SU-DHL-6 (cell line): ENCODE results near the gene CMKLR1.

Source experiments
- H2AFZ ChIP-seq: fragments of 200-600 bp; sonication (generic); 2 replicates; pipeline ENCODE4 v1.6.1; 2014; ENCODE audit warnings: low read depth, mild to moderate bottlenecking, moderate library complexity, mixed read lengths, antibody characterized with exemption, low read length; ENCODE audit not compliant: severe bottlenecking
- H3F3A ChIP-seq: fragments of 200-600 bp; shearing (Covaris generic); 2 replicates; pipeline ENCODE4 v1.6.0; 2016; ENCODE audit warnings: antibody characterized with exemption, mild to moderate bottlenecking; ENCODE audit not compliant: insufficient read depth
- H3K27ac ChIP-seq: fragments of 200-600 bp; sonication (generic); 2 replicates; pipeline ENCODE4 v1.5.1; 2016; ENCODE audit warnings: low read depth, mild to moderate bottlenecking, low read length, moderate library complexity, mixed read lengths
- H3K27me3 ChIP-seq: fragments of 200-600 bp; sonication (generic), shearing (Covaris generic); 2 replicates; pipeline ENCODE4 v1.6.0; 2014; ENCODE audit warnings: mild to moderate bottlenecking, low read length
- H3K36me3 ChIP-seq: fragments of 200-600 bp; sonication (generic); 2 replicates; pipeline ENCODE4 v1.6.1; 2014; ENCODE audit warnings: mild to moderate bottlenecking, low read length, mixed read lengths
- H3K4me2 ChIP-seq: fragments of 300-600, 200-600 bp; shearing (Covaris generic), sonication (generic); 2 replicates; pipeline ENCODE4 v1.6.0; 2014; ENCODE audit warnings: low read length, low read depth, mild to moderate bottlenecking; ENCODE audit not compliant: poor library complexity, severe bottlenecking
- H3K4me3 ChIP-seq: fragments of 200-600 bp; sonication (generic); 2 replicates; pipeline ENCODE4 v1.5.1; 2014; ENCODE audit warnings: antibody characterized with exemption, low read length, mild to moderate bottlenecking, mixed read lengths; ENCODE audit not compliant: insufficient read depth, poor library complexity, severe bottlenecking
- H3K79me2 ChIP-seq: fragments of 200-600 bp; sonication (generic); 2 replicates; pipeline ENCODE4 v1.6.1; 2014; ENCODE audit warnings: mild to moderate bottlenecking, low read length, moderate library complexity; ENCODE audit not compliant: insufficient read depth
- H3K9ac ChIP-seq: fragments of 200-600 bp; sonication (generic); 2 replicates; pipeline ENCODE4 v1.7.0; 2014; ENCODE audit warnings: mild to moderate bottlenecking, low read length
- H3K9me2 ChIP-seq: fragments of 200-600 bp; sonication (generic); replicated peaks from 2 replicates; pipeline ENCODE4 v1.6.1; 2014; ENCODE audit warnings: low read length; ENCODE audit not compliant: insufficient read depth
- H3K9me3 ChIP-seq: fragments of 200-600 bp; sonication (generic); 2 replicates; pipeline ENCODE4 v1.6.1; 2014; ENCODE audit warnings: low read length, mixed read lengths; ENCODE audit not compliant: insufficient read depth
- H4K20me1 ChIP-seq: fragments of 200-600 bp; sonication (generic); 2 replicates; pipeline ENCODE4 v1.6.1; 2014; ENCODE audit warnings: low read depth, mild to moderate bottlenecking, antibody characterized with exemption, low read length, moderate library complexity, mixed read lengths
- EZH2phosphoT487 ChIP-seq: fragments of 200-600 bp; sonication (generic), shearing (Covaris generic); conservative IDR thresholded peaks from 2 replicates; pipeline ENCODE4 v1.6.1; 2018; ENCODE audit warnings: mild to moderate bottlenecking, antibody characterized with exemption, low read length, moderate library complexity, mixed read lengths
- TF ChIP-seq, protein P1 (sequence below): fragments of 200-600 bp; sonication (generic); IDR thresholded peaks from one replicate; pipeline ENCODE4 v1.5.1; 2017; ENCODE audit warnings: antibody characterized with exemption, mild to moderate bottlenecking, low read length, moderate library complexity; ENCODE audit not compliant: insufficient read depth, poor library complexity, severe bottlenecking

The CMKLR1 gene

GRCh38 chr12:108321688-108322087, 17.4 kb downstream of the CMKLR1 start:
- Histone ChIP-seq H3K36me3 (no peaks in the 10 kb centered on the region), H3F3A (no peaks in the 10 kb centered on the region), H3K9me3 (no peaks in the 10 kb centered on the region), H3K27ac (no peak overlapping the region), H3K4me2 (no peak overlapping the region), H3K4me3 (no peak overlapping the region), H3K27me3 (no peaks in the 10 kb centered on the region), H3K79me2 (no peaks in the 10 kb centered on the region), H4K20me1 (no peaks in the 10 kb centered on the region), H3K9me2 (no peaks in the 10 kb centered on the region), H3K9ac (no peak overlapping the region), H2AFZ (no peak overlapping the region)
- TF ChIP-seq, protein P1, sequence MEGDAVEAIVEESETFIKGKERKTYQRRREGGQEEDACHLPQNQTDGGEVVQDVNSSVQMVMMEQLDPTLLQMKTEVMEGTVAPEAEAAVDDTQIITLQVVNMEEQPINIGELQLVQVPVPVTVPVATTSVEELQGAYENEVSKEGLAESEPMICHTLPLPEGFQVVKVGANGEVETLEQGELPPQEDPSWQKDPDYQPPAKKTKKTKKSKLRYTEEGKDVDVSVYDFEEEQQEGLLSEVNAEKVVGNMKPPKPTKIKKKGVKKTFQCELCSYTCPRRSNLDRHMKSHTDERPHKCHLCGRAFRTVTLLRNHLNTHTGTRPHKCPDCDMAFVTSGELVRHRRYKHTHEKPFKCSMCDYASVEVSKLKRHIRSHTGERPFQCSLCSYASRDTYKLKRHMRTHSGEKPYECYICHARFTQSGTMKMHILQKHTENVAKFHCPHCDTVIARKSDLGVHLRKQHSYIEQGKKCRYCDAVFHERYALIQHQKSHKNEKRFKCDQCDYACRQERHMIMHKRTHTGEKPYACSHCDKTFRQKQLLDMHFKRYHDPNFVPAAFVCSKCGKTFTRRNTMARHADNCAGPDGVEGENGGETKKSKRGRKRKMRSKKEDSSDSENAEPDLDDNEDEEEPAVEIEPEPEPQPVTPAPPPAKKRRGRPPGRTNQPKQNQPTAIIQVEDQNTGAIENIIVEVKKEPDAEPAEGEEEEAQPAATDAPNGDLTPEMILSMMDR, result no peak
- no peak for TF ChIP-seq EZH2phosphoT487

- TF ChIP-seq EZH2phosphoT487, result no peak
- TF ChIP-seq, protein P1, result no peak
Measured at GRCh38 chr12:108320507-108321293, 18.4 kb downstream of the CMKLR1 start.

GRCh38 chr12:108319277-108320234, 19.6 kb downstream of the CMKLR1 start:
- Histone ChIP-seq H3K36me3 (no peaks in the 10 kb centered on the region), H3K4me3 (no peak overlapping the region)

More at GRCh38 chr12:108320507-108321293, 18.4 kb downstream of the CMKLR1 start:
- Histone ChIP-seq H3K79me2 (no peaks in the 10 kb centered on the region), H3K27ac (no peak overlapping the region), H3K9ac (no peak overlapping the region), H2AFZ (no peak overlapping the region), H3K27me3 (no peaks in the 10 kb centered on the region), H3K36me3 (no peaks in the 10 kb centered on the region), H4K20me1 (no peaks in the 10 kb centered on the region), H3K9me3 (no peaks in the 10 kb centered on the region), H3F3A (no peaks in the 10 kb centered on the region), H3K9me2 (no peaks in the 10 kb centered on the region), H3K4me3 (no peak overlapping the region), H3K4me2 (no peak overlapping the region)

More at GRCh38 chr12:108319277-108320234, 19.6 kb downstream of the CMKLR1 start:
- no peak overlapping the region for H3K27ac ChIP-seq
- H4K20me1 ChIP-seq, result no peaks in the 10 kb centered on the region
- H3K27me3 ChIP-seq, result no peaks in the 10 kb centered on the region
- H2AFZ ChIP-seq, result no peak overlapping the region
- no peaks in the 10 kb centered on the region for H3K79me2 ChIP-seq
- no peaks in the 10 kb centered on the region for H3F3A ChIP-seq
- H3K4me2 ChIP-seq, result no peak overlapping the region
- no peaks in the 10 kb centered on the region for H3K9me3 ChIP-seq
- no peak overlapping the region for H3K9ac ChIP-seq
- TF ChIP-seq EZH2phosphoT487, result no peak
- TF ChIP-seq, protein P1, result no peak
- H3K9me2 ChIP-seq, result no peaks in the 10 kb centered on the region
